GM18873 (cell line): ENCODE measurements around the gene PARP16.

ENCODE experiments used
- ATAC-seq: cut with Tn5 transposase; IDR thresholded peaks from one replicate; pipeline ENCODE4 v1.9.1; 2021; ENCODE audit warnings: mild to moderate bottlenecking, moderate library complexity, moderate number of reproducible peaks; ENCODE audit not compliant: unreplicated experiment, low FRiP score

The PARP16 gene

DNA sequence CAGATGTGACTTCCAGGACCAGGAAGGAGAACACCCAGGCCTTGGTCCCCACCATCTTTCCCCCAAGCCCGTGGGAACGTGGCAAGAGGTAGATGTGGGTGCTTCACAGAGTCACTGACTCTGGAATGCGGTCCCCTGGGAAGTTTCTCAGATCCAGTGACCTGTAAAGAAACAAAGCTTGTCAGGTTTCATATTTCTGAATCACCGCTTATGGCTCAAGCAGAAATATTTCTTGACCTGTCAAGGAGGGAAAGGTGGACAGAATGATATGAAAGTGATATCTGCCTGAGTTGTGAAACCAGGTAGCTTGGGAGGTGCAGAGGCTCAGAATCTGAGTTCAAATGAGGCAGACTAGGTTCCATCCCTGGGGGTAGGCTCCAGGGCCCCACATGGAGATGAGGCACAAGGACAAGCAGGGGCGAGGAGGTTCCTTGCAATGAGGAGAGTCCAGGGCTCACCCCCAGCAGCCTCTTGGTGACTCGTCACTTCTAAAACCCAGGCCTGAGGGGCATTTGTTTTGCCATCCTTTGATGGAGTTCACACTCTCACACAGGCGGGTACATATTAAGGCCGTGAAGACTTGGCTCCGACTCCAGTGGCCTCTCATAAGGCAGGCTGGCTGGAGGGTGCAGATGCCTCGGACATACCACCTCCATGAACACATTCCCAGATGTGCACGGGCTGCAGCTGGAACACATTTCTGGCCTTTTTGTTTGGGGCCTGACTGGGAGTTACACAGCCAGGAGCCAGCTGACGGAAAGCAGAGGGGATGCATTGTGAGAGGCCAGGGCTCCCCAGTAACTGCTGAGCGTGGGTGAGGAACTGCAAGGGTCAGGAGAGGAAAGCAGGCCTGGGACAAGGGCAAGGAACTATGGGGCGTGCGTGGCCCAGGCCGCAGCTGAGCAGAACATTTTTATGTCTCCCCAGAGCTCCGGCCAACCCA is 76.7 kb downstream of the PARP16 start:
- no peak for ATAC-seq

DNA sequence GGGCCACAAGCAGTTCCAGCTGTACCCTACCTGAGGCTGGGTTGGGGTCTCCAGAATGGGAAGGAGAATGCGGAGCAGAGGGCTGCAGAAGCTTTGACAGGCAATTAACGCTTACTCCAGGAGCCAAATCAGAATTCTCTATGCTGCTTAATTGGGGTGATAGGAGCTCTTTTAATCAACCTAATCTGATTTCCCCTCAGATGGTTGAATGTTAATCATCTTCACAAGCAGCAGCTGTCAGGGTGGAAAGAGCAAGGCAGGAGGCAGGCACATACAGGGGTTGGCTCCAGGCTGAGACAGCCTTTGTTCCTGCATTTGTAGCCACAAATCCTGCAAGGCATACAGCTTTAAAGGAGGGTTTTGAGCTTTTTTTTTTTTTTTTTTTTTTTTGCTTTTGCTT is 78.0 kb downstream of the PARP16 start:
- ATAC-seq: no peak
